CD4-positive, alpha-beta T cell treated with Interleukin-15 for 4 hours (primary cell): ENCODE measurements around the gene SLC9A5.

Source experiments
- DNase-seq: peaks from one replicate; pipeline ENCODE4 v3.0.0-alpha.2; 2020; ENCODE audit warnings: low spot score

Gene SLC9A5

DNA sequence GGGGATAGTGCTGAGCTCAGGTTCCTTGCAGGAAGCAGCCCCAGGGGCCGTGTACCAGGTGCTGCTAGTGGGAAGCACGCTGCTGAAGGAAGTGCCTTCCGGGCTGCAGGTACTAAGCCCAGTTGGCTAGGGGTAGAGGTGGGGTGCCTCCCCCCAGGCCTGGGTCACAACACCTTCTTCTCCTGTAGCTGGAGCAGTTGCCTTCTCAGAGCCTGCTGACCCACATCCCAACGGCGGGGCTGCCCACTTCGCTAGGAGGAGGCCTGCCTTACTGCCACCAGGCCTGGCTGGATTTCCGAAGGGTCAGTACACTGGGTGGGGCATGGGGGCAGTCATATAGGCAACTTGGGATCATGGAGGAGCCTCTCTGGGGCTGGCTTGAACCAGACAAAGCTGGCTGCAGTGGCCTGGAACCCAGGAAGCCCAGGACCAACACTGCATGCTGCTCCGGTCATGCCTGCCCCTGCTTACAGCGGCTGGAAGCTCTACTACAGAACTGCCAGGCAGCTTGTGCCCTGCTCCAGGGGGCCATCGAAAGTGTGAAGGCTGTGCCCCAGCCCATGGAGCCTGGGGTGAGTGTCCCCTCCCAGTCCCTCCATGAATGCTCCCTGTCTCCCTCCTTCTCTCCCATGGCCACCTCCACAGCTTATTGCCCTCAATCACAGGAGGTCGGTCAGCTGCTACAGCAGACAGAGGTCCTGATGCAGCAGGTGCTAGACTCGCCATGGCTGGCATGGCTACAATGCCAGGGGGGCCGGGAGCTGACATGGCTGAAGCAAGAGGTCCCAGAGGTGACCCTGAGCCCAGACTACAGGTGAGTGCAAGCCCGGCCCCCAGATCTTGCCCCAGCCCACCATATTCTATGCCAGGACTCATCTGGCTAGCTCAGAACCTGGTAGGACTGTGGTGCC is 33.0 kb downstream of the SLC9A5 start:
- DNase-seq: no peak

DNA sequence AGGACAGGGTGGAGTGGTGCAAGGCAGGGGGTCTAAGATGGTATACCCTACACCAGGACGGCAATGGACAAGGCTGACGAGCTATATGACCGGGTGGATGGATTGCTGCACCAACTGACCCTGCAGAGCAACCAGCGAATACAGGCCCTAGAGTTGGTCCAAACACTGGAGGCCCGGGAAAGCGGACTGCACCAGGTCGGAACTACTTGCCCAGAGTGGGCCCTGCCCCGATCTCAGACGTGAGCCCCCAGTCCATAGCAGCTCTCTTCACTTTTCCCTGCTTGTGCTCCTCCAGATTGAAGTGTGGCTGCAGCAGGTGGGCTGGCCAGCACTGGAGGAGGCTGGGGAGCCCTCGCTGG is 33.6 kb downstream of the SLC9A5 start:
- DNase-seq: no peak

DNA sequence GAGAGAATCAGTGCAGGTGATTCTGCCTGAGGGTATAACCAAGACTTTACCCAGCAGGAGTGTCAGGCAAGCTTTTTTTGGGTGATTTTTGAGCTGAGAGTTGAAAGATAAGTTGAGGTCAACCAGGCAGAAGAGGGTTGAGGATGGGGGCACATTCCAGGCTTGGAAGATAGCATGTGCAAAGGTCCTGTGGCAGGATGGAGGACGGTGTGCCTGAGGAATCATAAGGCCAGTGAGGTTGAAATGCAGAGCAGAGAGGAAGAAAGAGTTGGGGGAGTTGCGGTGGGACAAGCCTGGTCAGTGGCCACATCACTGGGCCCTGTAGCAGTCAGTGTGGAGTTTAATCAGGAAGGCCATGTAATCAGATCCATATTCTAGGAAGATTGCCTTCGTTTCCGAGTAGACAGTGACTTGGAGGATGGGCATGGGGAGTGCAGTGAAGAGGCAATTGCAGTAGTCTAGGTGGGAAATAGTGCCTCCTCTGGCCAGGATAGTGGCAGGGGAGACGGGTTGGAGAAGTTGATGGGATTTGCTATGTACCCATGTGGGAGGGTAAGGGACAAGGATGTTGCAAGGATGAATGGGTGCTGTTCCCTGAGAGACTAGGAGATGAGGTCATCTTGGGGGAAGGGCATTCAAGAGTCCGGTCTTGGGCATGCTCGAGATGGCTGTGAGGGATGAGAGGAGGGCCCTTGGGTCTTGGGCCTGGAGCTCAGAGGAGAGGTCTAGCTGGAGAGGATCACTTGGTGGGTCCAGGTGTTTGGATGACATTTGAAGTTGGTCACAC is 34.5 kb downstream of the SLC9A5 start:
- no peak for DNase-seq

DNA sequence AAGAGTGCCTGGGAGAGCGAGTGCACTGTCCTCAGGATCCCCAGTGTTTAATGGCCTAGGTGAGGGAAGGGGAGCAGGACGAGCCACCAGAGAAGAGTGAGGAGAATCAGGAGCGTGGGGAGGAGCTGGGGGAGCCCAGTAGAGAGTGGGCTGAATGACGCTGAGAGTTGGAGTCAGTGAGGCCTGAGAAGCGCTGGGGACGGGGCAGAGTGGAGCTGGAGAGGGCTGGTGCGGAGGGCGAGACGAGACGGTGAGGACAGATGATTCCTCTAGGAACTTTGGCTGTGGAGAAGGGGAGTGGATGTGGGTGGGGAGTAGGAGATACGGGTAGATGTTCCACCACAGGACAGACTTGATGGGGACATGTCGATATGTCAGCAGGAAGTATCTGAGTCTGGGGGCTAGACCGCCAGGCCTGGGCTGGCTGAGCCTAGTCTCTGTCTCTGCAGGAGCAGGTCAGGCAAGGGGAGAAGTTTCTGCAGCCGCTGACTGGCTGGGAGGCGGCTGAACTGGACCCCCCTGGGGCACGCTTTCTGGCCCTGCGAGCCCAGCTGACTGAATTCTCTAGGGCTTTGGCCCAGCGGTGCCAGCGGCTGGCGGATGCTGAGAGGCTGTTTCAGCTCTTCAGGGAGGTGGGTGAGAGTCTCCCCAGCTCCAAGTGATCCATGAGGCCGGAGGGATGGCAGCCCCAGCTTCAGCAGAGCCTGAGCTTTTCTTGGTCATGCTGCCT is 35.2 kb downstream of the SLC9A5 start:
- no peak for DNase-seq

DNA sequence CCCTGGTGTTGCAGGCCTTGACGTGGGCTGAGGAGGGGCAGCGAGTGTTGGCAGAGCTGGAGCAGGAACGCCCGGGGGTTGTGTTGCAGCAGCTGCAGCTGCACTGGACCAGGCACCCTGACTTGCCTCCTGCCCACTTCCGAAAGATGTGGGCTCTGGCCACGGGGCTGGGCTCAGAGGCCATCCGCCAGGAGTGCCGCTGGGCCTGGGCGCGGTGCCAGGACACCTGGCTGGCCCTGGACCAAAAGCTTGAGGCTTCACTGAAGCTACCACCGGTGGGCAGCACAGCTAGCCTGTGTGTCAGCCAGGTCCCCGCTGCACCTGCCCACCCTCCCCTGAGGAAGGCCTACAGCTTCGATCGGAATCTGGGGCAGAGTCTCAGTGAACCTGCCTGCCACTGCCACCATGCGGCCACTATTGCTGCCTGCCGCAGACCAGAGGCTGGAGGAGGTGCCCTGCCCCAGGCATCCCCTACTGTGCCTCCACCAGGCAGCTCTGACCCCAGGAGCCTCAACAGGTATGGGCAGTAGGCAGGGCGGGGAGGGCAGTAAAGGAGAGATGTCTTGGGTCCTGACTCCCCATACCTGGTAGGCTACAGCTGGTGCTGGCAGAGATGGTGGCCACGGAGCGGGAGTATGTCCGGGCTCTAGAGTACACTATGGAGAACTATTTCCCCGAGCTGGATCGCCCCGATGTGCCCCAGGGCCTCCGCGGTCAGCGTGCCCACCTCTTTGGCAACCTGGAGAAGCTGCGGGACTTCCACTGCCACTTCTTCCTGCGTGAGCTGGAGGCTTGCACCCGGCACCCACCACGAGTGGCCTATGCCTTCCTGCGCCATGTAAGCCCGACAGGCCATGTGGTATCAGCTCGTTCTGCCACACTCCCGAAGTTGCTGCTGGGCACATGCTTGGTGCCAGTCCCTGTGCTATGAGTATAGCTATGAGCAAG is 36.2 kb downstream of the SLC9A5 start:
- DNase-seq: no peak

DNA sequence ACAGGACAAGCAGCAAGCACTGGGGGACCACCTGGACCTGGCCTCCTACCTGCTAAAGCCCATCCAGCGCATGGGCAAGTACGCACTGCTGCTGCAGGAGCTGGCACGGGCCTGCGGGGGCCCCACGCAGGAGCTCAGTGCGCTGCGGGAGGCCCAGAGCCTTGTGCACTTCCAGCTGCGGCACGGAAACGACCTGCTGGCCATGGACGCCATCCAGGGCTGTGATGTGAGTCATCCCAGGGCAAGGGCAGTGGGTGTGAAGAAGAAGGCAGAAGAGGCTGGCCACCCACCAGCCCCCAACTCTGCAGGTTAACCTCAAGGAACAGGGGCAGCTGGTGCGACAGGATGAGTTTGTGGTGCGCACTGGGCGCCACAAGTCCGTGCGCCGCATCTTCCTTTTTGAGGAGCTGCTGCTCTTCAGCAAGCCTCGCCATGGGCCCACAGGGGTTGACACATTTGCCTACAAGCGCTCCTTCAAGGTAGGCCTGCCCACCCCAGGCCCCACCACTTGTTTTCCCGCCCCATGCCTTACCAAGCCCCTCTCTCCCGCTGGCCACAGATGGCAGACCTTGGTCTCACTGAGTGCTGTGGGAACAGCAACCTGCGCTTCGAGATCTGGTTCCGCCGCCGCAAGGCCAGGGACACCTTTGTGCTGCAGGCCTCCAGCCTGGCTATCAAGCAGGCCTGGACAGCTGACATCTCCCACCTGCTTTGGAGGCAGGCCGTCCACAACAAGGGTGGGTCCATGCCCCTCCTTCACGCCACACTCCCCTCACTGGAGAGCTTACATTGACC is 37.9 kb downstream of the SLC9A5 start:
- no peak for DNase-seq

DNA sequence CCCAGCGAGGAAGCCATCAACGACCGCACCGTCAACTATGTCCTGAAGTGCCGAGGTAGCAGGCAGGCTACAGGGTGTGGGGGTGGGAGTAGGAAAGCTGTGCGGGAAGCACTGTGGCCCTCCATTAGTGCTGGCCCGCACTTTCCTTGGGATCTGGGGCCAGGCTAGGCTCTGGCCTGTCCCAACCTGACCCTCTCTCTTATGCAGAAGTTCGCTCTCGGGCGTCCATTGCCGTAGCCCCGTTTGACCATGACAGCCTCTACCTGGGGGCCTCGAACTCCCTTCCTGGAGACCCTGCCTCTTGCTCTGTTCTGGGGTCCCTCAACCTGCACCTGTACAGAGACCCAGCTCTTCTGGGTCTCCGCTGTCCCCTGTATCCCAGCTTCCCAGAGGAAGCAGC is 39.2 kb downstream of the SLC9A5 start:
- DNase-seq: no peak

DNA sequence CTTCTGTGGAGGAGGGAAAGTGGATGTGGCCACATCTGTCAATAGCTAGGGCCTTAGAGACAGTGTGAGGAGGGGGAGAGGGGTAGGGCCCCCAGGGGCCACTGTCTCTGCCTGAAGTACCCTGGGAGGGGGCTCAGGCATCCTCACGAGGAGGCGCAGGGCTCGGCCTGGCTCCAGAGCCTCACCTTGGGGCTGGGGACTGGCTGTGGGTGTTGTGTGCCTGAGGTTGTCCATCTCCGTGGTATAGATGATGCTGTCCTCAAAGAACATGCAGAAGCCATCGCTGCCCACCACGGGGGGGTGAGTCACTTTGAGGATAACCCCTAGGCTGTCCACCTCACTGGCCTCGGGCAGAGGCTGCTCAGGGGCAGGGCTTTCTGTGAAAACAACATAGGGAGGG is 42.7 kb downstream of the SLC9A5 start:
- DNase-seq: no peak

DNA sequence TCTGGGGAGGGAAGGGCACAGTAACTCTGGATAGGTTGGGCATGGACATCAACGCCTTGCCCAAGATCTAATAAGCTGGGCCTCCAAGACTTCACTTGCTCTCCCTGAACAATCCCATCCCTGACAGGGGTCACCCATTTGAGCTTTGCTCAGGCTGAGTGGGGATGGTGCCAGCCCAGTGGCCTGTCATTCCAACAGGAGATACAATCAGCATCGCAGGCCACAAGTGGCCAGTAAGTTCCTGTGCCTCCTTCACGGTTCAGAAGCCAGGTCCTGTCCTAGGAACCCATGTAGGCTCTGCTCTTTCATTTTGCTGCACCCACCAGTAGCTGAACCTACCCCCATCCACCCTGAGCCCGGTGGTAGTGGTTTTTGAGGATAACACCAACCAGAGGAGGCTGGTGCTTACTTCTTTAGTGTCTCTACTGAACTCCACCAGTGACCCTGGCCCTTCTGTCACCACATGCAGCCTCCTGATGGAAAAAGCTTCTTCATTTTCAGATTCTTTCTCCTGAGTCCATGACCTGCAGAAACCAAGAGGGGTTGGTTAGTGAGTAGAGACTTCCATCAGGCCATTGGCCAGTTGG is 45.5 kb downstream of the SLC9A5 start:
- no peak for DNase-seq

DNA sequence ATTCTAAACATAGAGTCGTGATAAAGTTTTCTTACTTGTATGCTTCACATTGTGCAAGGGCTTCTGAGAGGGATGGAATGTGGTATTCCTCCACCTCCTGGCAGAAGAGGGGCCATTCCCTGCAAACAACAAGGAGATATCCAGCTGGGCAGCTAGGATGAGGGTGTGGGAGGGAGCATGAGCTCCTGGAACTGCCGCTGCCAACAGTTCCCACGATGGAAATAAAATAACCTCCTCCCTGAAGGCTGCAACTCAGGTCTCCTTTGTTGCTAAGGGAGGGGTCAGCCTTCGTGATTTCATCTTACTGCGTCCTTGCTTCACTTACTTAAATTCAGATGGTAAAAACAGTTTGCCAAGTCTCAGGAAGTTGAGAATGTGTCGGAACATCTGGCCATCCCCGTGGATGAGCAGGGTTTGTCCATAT is 46.2 kb downstream of the SLC9A5 start:
- no peak for DNase-seq

DNA sequence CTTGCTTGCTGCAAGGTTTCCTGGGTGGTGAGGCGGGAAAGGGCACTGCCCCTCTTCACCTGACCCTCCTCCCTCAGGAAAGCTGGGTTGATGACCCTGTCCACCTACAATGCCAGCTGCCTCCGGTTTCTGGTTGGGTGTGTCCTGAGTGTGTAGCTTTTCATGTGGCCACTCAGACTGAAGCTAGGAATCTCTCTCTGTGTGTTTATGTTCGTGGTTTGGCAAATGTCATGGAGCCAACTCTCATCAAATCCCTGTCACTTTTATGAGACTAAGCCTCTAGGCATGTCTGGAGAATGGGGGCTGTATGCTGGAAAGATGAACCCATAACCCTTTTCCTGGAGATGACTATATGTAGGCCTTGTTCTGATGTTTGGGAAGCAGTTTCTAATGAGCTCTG is 47.6 kb downstream of the SLC9A5 start:
- no peak for DNase-seq

DNA sequence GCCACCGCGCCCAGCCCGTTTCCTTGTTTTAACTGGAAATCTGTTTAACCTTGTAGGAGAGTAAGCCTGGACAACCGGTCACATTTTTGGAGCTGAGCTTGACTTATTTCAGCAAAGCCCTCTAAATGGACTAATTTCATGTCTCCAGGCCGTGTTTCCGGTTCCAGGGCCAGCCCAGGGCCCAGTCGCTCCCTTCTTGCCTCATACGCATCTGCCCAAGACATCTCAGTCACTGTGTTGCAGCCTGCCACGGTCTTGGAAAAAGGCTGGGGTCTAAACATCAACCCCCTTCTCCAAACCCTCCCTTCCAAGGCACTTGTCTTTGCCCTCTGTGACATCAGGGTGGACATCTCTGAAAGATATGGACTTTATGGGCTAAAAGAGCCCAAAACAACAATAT is 49.5 kb downstream of the SLC9A5 start:
- no peak for DNase-seq

DNA sequence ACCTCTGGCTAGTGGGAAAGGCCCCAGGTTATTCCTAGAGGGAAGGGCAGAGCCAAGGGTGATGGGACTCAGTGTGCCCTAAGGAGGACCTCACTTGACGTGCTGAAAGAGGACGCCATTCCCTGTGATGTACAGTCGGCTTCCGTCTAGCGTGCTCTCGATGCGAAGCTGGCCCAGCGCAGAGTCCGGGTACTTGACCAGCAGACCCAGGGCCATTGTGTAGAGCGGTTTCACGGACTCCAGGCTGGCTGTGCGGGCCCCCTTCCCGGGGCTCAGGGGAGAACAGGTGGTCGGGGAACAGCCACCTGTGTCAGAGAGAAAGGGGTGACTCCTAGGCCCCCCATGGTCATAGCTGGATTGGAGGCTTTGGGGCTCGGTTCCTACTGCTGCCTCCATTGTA is 50.5 kb downstream of the SLC9A5 start:
- DNase-seq: no peak

DNA sequence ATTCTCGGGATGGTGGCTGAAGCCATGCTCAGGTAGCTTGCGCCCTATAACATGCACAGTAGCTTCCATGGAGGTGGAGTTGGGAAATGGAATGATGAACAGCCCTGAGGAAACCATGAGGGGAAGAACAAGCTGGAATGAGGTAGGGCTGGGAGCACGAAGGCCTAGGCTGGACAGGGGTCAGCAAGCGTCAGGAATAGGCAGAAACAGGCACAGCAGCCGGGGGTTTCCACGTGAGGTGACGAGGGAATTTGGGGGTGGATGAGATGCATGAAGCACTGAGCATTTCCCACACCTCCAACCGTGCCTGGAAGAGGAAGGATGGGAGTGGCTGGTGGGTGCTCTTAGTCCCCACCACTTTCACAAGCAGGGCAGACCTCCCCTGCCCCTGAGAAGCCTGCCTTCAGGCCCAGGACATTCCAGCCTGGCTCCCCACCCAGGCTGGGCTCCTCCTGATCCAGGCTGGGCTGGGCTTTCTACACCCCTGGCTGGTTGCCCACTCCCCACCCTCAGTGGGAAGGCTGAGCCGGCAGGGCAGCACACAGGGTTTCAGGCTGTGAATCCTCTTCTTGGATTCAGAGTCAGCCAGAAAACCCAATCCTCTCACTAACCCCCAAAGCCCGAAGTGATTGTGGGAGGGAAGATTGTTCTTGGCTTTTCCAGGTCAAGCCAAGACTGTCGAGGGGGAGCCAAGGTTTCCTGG is 52.5 kb downstream of the SLC9A5 start:
- DNase-seq: no peak

DNA sequence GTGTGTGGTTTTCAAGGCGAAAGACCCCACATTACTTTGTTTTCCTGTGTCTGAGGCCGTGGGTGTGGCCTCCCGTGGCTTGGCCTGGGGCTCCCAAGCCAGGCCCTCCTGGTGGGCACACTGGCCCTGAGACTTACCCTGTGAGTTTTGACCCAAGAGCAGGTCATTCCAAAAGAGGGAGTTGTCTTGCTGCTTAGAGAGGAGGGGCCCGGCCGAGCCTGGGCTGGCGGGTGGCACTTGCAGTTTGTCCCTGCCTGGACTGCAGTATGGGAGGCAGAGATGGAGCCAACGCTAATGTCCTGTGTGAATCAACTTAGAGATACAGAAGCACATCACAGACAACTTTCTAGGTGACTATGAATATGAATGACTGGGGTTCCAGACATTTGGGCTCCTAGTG is 53.3 kb downstream of the SLC9A5 start:
- DNase-seq: no peak

DNA sequence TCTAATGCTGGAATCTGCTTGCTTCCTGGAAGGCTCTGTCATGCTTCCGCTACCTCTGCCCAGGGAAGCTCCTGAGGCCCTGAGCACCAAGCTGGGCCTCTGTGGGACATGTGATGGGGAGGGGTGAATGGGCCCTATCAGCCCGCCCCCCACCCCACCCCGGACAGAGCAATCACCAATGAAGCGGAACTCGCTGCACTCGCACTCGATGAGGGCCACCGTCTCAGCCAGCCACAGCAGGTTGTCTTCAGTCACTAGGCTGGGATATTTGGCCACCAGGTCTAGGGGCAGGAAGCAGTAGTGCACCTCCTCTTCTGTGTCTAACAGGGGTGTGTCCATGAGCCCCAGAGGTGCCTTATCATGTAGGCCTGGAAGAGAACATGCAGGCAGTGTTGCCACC is 54.2 kb downstream of the SLC9A5 start:
- no peak for DNase-seq

DNA sequence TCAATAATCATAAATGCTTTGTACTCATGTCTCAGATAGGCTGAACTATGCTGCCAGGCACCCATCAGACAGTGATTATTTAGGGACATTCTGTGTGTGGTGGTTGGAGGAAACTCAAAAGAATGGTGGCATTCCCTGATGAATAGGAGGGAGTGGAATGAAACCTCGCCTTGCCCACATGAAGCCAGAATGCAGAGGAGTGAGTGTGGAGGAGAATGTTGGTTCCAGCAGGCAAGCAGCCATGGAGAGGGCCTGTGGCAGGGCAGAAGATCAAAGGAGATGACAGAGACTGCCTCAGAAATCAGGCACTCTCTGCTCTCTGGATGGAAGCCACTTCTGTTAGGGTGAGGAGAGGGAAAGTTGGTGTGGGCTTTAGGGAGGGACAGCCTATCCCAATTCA is 55.2 kb downstream of the SLC9A5 start:
- no peak for DNase-seq

DNA sequence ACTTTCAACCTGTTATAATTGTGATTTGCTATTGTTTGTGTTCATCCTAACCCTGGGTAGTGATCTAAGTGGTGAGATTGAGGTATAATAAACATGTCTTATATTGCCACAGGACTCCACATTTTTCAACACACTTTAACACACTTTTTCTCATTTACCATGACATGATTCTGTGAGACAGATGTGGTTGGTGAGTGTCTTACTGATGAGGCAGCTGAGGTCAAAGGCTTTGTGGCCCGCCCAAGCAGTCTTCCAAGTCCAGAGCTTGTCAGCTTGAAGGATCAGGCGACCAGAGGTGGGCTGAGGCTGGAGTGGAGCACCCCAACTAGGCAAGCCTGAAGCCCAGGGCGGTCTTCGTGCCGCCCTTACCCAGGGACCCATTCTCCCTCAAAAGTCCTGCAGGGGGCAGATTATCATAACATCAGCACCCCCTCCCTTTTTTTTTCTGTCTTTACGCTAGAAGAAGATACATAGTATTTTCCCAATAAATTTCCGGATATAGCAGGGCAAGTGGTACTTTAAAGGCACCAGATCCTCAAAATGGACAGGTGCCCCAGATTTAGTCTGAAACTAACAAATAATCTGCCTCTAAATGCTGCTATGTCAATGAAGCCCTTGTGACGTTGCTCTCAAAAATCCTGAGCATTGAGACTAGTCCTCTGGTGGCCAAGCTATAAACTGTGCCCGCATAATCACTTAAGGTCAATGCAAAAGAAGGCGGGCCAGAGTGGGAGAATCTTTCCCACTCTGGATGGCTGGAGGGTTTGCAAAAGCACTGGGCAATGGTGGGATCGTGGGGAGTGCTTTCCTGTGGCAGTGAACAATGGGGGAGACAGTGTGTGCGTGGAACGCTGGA is 56.7 kb downstream of the SLC9A5 start:
- DNase-seq: no peak

DNA sequence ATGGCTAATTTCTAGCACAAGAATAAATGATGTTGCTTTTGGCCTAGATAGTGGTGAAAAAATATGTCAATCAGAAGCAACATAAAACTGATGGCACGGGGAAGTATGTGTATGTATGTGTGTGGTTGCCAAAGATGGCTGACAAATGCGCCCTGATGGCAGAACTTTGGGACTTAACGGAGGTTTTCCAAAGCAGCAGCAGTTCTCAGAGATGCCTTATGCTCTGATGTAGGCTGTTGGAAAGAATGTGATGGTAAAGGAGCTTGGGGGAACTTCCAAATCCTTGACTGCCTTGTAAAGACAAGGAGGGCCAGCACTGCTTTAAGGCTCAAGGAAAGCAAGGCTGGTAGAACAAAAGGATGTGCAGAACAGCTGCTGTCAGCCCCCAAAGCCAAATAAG is 61.8 kb downstream of the SLC9A5 start:
- DNase-seq: no peak
